GM18870 (cell line): ENCODE data around the gene PDLIM3.
"Not testable (repeated sequence)": the region's sequence is repeated elsewhere in the genome, so short reads cannot be mapped to it uniquely, and the experiment has no call there.

Experiments
- ATAC-seq: cut with Tn5 transposase; IDR thresholded peaks from one replicate; pipeline ENCODE4 v1.9.1; 2021; ENCODE audit warnings: moderate library complexity; ENCODE audit not compliant: unreplicated experiment

PDLIM3 gene, protein sequence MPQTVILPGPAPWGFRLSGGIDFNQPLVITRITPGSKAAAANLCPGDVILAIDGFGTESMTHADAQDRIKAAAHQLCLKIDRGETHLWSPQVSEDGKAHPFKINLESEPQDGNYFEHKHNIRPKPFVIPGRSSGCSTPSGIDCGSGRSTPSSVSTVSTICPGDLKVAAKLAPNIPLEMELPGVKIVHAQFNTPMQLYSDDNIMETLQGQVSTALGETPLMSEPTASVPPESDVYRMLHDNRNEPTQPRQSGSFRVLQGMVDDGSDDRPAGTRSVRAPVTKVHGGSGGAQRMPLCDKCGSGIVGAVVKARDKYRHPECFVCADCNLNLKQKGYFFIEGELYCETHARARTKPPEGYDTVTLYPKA

DNA sequence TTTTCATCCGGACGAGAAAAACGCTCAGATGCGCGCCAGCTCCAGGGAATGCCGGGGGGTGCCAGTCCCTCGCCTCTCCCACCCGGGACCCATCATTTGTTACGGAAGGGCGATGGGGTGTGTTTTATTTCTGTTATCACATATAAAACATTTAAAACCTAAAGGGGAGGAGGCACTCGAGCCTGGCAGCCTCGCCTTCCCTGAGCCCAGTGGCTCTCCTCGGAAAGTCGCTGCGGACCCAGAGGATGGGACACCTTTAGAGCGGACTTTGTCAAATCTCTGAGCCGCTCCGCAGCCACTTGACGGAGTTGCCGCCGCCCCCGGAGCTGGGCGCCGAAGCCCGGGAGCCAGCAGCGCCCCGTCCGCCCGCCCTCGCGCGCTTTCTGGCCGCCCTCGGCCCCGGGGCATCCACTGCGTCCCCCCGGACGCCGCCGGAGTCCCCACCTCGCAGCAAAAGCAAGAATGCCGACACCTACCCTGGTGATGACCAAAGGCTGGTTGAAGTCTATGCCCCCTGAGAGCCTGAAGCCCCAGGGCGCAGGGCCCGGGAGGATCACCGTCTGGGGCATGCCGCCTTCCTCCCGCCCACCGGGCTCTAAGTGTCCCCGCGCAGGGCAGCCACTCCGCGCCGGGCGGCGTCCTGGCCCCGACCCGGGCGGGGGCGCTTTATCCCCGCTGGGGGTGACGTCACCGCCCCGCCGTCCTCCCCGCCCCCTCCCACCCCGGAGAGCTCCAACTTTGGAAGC lies at the start of gene PDLIM3:
TSS of gene PDLIM3 (minus strand) at position 642 of the 746 bp plus-strand sequence. CDS start at position 569, 73 bp downstream.
- ATAC-seq, result no peak

- ATAC-seq, result no peak
Observed at GRCh38 chr4:185583813-185584212, 48.5 kb upstream of the PDLIM3 start.

- ATAC-seq, result no peak
Observed at GRCh38 chr4:185582651-185583400, 47.5 kb upstream of the PDLIM3 start.

- no peak for ATAC-seq
Observed at GRCh38 chr4:185580699-185581098, 45.4 kb upstream of the PDLIM3 start.

DNA sequence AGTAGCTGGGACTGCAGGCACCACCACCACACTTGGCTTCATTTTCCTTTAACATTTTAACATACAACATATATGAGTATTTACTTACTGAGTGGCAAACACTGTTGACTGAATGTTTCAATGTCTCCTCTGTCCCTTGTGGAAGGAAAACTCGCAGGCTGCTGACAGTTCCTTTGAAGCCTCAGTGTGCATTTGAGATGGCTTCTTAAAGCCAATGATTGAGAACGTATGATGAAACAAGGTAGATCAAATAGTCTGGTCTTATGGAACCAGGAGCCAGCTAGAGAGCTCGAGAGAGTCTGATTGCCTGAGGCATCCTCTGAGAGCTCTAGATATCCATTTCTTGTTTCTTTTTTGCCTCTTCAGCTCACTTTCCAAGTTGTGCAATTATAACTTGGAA lies 43.0 kb upstream of the PDLIM3 start:
- no peak for ATAC-seq

DNA sequence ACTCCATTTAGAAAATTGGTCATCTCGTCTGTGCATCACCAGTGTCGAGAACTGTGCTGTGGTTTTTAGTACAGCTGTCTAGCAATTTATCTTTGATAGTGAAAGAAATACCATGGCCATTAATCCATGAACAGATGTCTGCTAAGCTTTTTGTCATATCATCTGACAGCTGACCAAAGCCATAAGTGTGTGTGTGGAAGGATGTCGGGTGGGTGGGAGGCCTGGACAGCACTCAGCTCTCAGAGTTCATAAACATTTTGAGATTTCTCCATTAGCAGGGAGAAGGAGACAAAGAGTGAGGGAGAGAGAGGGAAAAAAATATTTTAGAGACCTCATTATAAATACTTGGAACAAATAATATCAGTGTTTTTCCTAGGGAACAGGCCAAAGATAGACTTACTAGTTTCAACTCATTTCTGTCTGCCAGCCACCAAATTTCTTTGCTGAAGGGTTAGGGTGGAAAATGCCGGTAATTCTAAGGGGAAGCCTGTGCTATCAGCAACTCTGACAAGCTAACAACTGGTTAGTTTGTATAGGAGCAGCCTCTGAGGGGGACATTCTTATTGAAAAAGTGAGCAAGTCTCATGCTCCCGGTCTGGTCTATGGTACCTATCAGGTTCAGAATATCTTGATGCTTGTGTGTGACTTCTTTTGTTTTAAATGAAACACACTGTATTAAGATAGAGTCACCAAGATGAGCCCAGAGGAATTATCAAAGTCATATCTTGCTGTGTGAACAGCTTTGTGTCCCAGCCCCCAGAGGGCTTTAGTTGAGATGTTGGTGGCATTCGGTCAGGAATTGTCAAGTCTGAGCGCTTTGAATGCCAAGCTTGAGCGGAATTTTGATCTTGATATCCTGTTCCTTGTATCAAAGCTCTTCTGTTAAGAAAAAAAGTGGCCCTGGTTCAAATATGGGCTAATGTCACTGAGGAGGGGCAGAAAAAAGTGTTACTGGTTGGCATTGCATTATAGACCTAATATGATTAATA lies 41.9 kb upstream of the PDLIM3 start:
- no peak for ATAC-seq

GRCh38 chr4:185576314-185576961 lies 41.1 kb upstream of the PDLIM3 start:
- no peak for ATAC-seq

- no peak for ATAC-seq
Observed at GRCh38 chr4:185573651-185574199, 38.4 kb upstream of the PDLIM3 start.

GRCh38 chr4:185570727-185571126 lies 35.4 kb upstream of the PDLIM3 start:
- ATAC-seq, result no peak

- ATAC-seq, result no peak
Observed at GRCh38 chr4:185567381-185568376, 32.4 kb upstream of the PDLIM3 start.

DNA sequence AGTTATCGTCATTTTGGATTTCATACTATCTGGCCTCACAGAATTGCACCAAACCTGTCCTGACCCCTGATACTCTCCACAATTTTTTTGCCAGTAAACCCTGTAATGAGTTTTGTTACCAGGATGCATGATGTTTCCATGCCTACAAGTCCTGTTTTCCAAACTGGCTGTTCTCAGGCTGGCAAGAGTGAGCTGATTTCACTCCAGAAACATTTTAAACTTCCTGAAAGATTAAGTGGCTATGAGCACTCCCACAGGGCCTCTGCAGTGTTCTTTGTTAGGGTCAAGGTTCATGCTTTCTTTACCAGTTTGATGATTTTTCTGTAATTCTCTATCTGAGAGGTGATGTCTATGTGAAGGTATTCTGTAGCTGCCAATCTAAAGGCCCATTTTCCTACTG lies 31.7 kb upstream of the PDLIM3 start:
- ATAC-seq, result no peak

GRCh38 chr4:185566425-185566824 lies 31.1 kb upstream of the PDLIM3 start:
- ATAC-seq, result no peak

DNA sequence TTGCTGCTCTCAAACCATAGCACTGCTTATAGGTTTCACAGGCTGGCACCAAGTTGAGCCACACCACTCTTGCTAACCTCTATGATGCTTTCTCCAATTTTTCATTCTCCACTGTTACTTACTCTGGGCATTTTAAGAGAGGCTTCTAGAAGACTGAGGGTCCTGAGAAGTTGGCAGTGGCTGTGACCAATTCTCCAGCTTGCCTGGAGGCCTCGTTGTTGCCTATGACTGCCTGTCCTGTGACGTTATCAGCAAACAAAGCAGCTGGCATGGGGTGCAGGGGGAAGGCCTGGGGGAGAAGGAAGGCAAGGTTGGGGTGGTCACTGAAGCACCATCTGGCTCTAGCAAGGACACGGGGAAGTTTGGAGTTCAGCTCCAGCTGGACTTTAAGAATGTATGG lies 30.4 kb upstream of the PDLIM3 start:
- ATAC-seq, result no peak

GRCh38 chr4:185564349-185564748 lies 29.0 kb upstream of the PDLIM3 start:
- no peak for ATAC-seq

DNA sequence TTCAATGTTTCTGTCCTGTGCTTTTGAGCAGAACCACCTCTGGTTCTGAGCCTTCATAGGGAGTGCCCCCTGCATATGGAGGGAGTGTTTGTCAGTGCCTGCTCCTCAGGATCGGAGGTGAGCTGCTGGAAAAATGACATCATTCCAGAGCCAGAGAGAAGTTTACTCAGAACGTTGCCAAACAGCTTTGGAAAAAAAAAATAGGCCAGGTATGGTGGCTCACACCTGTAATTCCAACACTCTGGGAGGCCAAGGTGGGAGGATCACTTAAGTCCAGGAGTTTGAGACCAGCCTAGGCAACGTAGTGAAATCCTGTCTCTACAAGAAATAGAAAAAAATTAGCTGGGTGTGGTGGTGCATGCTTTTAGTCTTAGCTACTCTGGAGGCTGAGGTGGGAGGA lies 27.2 kb upstream of the PDLIM3 start:
- ATAC-seq, result no peak

DNA sequence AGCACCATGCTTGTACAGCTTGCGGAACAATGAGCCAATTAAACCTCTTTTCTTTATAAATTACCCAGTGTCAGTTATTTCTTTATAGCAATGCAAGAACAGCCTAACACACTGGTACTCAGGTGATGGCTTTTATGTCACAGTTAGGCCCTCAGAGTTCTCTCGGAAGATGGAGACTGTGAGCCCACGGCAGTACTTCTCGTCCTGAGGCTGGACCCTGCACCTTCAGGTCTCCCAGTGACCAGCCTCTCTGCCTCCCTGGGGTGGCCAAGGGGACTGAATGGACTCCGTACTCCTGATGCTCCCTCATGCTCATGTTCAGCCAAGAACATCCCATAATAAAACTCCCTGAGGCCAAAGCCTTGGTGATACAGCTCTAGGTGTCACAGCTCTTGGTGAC lies 25.0 kb upstream of the PDLIM3 start:
- ATAC-seq, result no peak

GRCh38 chr4:185559915-185560281 lies 24.6 kb upstream of the PDLIM3 start:
- ATAC-seq, result no peak

GRCh38 chr4:185559251-185559914 lies 24.1 kb upstream of the PDLIM3 start:
- ATAC-seq, result not testable (repeated sequence)
